CD4-positive, alpha-beta T cell treated with Interleukin-2 at 100 ng/mL for 4 hours (primary cell): Measurements from ENCODE around the gene NCLN.
"Not testable (repeated sequence)": the region's sequence is repeated elsewhere in the genome, so short reads cannot be mapped to it uniquely, and the experiment has no call there.

ENCODE experiments used
- DNase-seq: peaks from one replicate; pipeline ENCODE4 v3.0.0-alpha.2; 2020; ENCODE audit warnings: low spot score

NCLN gene, protein sequence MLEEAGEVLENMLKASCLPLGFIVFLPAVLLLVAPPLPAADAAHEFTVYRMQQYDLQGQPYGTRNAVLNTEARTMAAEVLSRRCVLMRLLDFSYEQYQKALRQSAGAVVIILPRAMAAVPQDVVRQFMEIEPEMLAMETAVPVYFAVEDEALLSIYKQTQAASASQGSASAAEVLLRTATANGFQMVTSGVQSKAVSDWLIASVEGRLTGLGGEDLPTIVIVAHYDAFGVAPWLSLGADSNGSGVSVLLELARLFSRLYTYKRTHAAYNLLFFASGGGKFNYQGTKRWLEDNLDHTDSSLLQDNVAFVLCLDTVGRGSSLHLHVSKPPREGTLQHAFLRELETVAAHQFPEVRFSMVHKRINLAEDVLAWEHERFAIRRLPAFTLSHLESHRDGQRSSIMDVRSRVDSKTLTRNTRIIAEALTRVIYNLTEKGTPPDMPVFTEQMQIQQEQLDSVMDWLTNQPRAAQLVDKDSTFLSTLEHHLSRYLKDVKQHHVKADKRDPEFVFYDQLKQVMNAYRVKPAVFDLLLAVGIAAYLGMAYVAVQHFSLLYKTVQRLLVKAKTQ

GRCh38 chr19:3185461-3186159 lies at the start of gene NCLN:
Gene NCLN, plus strand, starts transcription at chr19:3185930. Its CDS starts 101 bp downstream, at chr19:3186031.
- DNase-seq: peak; percentile 95

DNA sequence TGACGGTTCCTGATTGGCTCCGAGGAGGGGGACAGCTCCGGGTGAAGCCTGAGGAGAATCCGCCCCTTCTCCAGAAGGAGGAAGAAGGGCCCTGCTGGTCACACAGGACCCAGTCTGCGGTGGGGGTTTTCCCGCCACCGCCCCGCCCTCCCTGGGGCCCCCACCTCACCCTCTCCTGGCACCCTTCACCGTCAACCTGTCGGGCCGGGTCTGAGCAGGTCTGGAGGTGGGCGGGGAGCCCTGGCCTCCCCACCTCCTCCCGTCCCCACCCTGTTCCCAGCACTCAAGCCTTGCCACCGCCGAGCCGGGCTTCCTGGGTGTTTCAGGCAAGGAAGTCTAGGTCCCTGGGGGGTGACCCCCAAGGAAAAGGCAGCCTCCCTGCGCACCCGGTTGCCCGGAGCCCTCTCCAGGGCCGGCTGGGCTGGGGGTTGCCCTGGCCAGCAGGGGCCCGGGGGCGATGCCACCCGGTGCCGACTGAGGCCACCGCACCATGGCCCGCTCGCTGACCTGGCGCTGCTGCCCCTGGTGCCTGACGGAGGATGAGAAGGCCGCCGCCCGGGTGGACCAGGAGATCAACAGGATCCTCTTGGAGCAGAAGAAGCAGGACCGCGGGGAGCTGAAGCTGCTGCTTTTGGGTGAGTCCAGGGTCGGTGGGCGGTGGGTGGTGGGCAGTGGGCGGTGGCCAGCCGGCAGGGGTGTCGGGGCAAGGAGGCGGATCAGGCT lies 49.6 kb upstream of the NCLN start, which contains the start of gene GNA15:
TSS of gene GNA15 (plus strand) at position 73 of the 723 bp plus-strand sequence. CDS start at position 491, 418 bp downstream.
- DNase-seq: peak; percentile 26

DNA sequence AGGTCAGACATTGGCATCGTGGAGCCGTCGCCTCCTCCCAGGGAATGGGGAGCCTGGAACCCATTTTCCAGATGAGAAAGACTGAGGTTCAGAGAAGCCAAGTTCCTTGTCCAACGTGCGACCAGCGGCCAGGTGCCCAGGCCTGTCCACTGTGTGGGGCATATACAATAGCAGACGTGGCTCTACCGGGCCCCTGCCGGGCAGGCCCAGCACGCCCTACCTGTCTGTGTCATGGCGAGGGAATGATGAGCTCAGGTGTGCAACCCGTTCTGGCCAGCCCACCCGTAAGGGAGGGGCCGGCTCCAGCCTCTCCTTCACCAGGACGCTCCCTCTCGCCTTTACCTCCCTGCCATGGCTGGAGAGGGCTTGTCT lies 49.1 kb upstream of the NCLN start:
- no peak for DNase-seq

- DNase-seq: no peak
These were observed 48.6 kb upstream of the NCLN start for GRCh38 chr19:3137119-3137518.

- DNase-seq: no peak
These were observed 47.5 kb upstream of the NCLN start for GRCh38 chr19:3138268-3138667.

DNA sequence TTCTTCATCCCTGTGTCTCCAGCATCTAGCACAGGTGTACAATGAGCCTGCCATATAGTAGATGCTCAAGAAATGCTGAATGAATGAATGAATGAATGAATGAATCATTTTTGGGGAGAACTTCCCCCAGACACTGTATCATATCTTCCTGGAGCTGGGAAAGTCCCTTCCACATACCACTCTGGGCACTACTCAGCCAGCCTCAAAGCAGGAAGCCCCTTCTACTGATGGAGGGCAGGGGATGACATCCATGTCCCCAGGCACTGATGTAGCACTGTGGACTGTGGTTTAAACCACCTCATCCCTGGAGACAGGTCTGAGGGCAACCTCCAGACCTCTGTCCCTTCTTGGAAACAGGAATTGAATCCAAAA lies 45.1 kb upstream of the NCLN start:
- no peak for DNase-seq

DNA sequence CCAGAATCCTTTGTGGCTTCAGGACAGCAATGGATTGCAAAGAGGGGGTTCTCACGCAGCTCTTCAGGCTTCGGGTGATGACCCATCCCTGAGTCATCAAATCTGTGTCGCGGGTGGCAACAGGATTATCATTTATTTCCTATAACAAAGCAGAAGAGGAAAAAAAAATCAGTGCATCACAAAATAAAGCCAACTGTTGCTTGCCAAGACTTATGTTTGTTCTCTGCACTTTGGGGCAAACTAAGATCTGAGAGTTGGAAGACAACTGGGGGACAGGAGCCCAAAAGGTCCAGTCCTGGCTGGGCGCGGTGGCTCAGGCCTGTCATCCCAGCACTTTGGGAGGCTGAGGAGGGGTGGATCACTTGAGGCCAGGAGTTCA lies 43.4 kb upstream of the NCLN start:
- peak; percentile 54 for DNase-seq

GRCh38 chr19:3142781-3143337 lies 42.9 kb upstream of the NCLN start:
- DNase-seq: no peak

- no peak for DNase-seq
These were observed 39.6 kb upstream of the NCLN start for GRCh38 chr19:3145909-3146676.

GRCh38 chr19:3146677-3147100 lies 39.0 kb upstream of the NCLN start:
- DNase-seq: peak; percentile 59

DNA sequence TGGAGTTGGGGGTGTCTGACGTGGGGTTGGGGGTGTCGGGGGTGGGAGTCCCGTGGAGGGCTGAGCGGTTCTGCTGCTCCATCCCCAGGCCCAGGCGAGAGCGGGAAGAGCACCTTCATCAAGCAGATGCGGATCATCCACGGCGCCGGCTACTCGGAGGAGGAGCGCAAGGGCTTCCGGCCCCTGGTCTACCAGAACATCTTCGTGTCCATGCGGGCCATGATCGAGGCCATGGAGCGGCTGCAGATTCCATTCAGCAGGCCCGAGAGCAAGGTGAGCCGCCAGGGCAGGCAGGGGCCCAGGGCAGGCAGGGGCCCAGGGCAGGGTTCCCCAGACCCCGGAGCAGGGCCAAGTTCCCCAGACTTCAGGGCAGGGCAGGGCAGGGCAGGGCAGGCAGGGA lies 37.2 kb upstream of the NCLN start:
- DNase-seq: no peak

DNA sequence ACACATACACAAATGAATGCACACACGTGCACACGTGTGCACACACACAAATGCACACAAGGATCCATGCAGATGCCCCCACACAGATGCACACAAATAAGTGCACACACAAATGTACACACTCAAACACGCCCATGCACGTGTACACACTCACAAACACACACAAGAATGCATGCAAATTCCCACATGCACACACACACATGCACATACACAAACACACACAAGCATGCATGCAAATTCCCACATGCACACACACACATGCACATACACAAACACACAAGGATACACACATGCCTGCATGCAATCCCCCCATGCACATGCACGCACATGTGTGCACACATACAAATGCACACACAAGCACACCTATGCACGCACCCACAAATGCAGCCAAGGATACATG lies 36.6 kb upstream of the NCLN start:
- no peak for DNase-seq

DNA sequence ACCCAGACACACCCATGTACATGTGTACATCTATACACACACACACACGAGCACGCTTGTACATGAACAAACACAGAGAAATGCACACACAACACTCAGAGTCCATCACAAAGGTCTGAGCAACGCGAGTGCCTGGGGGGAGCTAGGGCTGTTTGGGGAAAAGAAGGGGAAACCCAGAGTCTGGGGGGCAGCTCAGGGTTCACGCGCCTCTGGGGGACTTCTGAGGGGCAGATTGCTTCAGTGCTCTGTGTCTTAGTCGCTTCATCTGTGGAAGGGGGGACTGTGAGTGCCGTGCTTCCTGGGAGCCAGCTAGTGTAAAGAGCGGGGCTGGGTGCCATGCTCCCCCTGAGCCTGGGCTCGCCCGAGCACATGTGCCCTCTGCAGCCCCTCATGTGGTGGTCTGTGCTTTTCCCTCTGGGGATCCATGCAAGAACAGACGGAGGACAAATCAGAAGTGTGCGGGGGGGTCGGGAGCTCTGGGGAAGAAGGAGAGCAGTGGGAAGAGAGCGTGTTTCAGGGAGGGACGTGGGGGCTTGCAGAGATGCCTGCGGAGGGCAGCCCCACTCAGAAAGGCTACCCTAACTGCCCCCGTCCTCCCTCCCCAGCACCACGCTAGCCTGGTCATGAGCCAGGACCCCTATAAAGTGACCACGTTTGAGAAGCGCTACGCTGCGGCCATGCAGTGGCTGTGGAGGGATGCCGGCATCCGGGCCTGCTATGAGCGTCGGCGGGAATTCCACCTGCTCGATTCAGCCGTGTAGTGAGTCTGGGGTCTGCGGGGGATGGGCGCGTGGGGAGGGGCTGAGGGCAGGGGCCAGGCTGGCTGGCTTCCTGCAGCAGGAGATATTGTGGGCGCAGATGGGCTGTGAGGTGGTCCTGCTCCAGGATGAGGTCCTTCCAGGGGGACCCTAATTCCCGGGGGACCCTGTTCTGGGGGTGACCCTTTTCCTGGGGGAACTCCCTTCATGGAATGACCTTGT lies 35.9 kb upstream of the NCLN start:
- DNase-seq: no peak

GRCh38 chr19:3150739-3151329 lies 34.9 kb upstream of the NCLN start:
- no peak for DNase-seq

DNA sequence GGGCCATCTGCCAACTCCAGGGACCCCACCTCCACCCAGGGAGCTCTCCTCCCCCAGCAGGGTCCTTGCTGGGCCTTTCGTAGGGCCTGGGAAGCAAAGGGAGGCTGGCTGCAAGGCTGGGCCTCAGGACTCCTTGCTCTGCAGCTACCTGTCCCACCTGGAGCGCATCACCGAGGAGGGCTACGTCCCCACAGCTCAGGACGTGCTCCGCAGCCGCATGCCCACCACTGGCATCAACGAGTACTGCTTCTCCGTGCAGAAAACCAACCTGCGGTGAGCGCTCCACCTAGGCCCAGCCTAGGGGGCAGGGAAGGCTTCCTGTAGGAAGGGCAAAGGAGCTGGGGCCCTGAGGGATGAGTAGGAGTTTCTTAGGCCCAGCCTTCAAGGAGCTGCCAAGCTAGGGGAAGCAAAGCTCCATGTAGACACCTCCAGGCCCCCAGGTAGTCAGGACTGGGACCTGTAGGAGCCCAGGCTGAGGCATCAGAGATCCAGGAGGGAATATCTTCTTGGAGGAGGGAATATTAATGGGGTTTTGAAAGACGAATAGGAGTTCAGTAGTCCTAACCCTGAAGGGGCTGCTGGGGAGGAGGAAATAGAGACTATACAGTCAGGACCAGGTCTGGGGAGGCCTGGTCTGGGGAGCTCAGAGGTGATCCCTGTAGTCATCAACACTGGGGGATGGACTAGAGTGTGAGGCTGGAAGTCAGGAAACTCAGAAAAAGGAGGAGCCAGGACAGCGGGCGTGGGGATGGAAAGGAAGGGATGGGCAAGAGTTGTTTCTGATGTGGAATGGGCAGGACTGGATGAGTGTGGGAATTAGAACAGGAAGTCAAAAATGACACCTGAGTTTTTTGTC lies 33.9 kb upstream of the NCLN start:
- no peak for DNase-seq

- no peak for DNase-seq
These were observed 33.3 kb upstream of the NCLN start for GRCh38 chr19:3152419-3152780.

DNA sequence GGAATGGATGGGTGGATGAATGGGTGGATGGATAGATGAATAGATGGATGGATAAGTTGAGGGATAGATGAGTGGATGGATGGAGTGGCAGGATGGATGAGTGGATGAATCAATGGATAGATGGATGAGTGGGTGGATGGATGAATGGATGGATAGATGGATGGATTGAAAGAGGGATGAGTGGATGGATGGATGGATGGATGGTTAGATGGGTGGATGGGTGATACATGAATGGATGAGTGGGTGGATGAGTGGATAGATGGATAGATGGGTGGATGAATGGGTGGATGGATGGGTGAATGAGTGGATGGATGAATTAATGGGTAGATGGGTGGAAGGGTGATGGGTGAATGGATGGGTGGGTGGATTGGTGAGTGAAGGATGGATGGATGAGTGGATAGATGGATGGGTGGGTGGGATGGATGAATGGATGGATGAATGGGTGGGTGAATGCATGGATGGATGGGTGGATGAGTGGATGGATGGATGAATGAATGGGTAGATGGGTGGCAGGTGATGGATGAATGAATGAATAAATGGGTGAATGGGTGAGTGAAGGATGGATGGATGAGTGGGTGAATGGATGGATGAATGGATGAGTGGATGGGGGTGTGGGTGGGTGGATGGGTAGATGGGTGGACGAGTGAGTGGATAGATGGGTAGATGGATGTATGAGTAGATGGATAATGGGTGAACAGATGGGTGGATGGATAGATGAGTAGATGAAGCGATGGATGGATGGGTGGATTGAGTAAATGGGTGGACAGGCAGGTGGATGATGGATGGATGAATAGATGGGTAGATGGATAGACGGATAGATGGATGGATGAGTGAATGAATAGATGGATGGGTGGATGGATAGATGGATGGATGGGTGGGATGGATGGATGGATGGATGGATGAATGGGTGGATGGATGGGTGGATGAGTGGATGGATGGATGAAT lies 32.2 kb upstream of the NCLN start:
- no peak for DNase-seq

GRCh38 chr19:3154447-3154846 lies 31.3 kb upstream of the NCLN start:
- not testable (repeated sequence) for DNase-seq
